ENCODE results near the gene ZFAND3. TPM values are rescaled to one million over a fixed set of nuclear protein-coding genes. Genes with fewer than 3 reads are reported as not detected.

The ZFAND3 gene
- total RNA-seq, 1 experiment from 2014 or later, result 47.2 TPM

- TF ChIP-seq SP1 (IDR thresholded peaks at IDR 0.05; ENCODE audit: low read depth), result no peak
- TF ChIP-seq YY1 (IDR thresholded peaks at IDR 0.05; ENCODE audit: extremely low read depth, insufficient replicate concordance, low read depth, low read length), result no peak
- no peak for TF ChIP-seq SRF (IDR thresholded peaks at IDR 0.05; ENCODE audit: low read depth)
- no peak for TF ChIP-seq ZBTB33 (IDR thresholded peaks at IDR 0.05; ENCODE audit: extremely low read depth, insufficient replicate concordance, low read length)
- TF ChIP-seq ATF3 (IDR thresholded peaks at IDR 0.05), result no peak
- no peak for TF ChIP-seq CEBPB (IDR thresholded peaks at IDR 0.05; ENCODE audit: low read depth)
- TF ChIP-seq RAD21 (IDR thresholded peaks at IDR 0.05; ENCODE audit: low read depth), result no peak
- no peak for TF ChIP-seq ZFX (IDR thresholded peaks at IDR 0.05)
- no peak for TF ChIP-seq SIN3A (IDR thresholded peaks at IDR 0.05; ENCODE audit: low read depth)
- no peak for TF ChIP-seq POLR2A (IDR thresholded peaks at IDR 0.05; ENCODE audit: borderline replicate concordance, extremely low read depth, insufficient read depth, insufficient read length)
- TF ChIP-seq ELF1 (IDR thresholded peaks at IDR 0.05; ENCODE audit: borderline replicate concordance, low read depth), result no peak
- TF ChIP-seq TCF7L2 (IDR thresholded peaks at IDR 0.05; ENCODE audit: borderline replicate concordance, extremely low read depth, insufficient read depth, insufficient read length), result no peak
- no peak for TF ChIP-seq CBX3 (IDR thresholded peaks at IDR 0.05; ENCODE audit: low read depth)
- no peak for TF ChIP-seq EZH2phosphoT487 (IDR thresholded peaks at IDR 0.05; ENCODE audit: borderline replicate concordance)
- TF ChIP-seq CTCF (IDR thresholded peaks at IDR 0.05 in 2 of 3, conservative IDR thresholded peaks at IDR 0.05 in 1 of 3; ENCODE audit: borderline replicate concordance in 1 of 3, insufficient read depth in 1 of 3, low read depth in 2 of 3, low read length in 2 of 3), result no peak
- TF ChIP-seq REST (IDR thresholded peaks at IDR 0.05; ENCODE audit: low read depth), result no peak
- no peak for TF ChIP-seq JUND (IDR thresholded peaks at IDR 0.05)
- no peak for TF ChIP-seq MAX (IDR thresholded peaks at IDR 0.05)
- TF ChIP-seq ZNF274 (IDR thresholded peaks at IDR 0.05; ENCODE audit: low read depth, low read length), result no peak
- DNase-seq (ENCODE audit: low read depth, low spot score) (no peak), ATAC-seq (no peak)
- Histone ChIP-seq H3K4me2 (ENCODE audit: low read length) (no peak overlapping the region), H3K9me2 (ENCODE audit: insufficient read depth) (no peaks in the 10 kb centered on the region), H3K79me2 (ENCODE audit: insufficient read depth, low read length) (peaks cover 96% of the 10 kb centered on the region), H3K9me3 (ENCODE audit: control insufficient read depth in 1 of 2, insufficient read depth in 1 of 2, low read depth in 1 of 2, low read length in 2 of 2) (no peaks in the 10 kb centered on the region), H3K4me1 (ENCODE audit: control insufficient read depth in 1 of 2, insufficient read depth in 2 of 2, low read length in 2 of 2) (no peaks in the 10 kb centered on the region), H3K4me3 (replicated peaks in 1 of 2; ENCODE audit: low read depth in 1 of 2, low read length in 2 of 2) (no peak overlapping the region), H3K27ac (ENCODE audit: low read depth, low read length) (no peak overlapping the region), H2AFZ (ENCODE audit: low read depth, low read length, poor library complexity, severe bottlenecking) (no peak overlapping the region), H4K20me1 (ENCODE audit: insufficient read depth) (no peaks in the 10 kb centered on the region; the same call in 1 of the 2 replicates), H3K9ac (ENCODE audit: low read length) (no peak overlapping the region), H3K36me3 (ENCODE audit: control insufficient read depth in 1 of 2, insufficient read depth in 2 of 2, low read length in 2 of 2) (no peaks in the 10 kb centered on the region), H3K27me3 (ENCODE audit: insufficient read depth, low read length) (no peaks in the 10 kb centered on the region)
- intact Hi-C loops (cut with micrococcal nuclease), result no loop called here
- ChIA-PET RAD21 (ENCODE audit: low non-redundant PET in 1 of 2, low total read pairs in 2 of 2, uncharacterized antibody in 2 of 2, unreplicated experiment in 2 of 2) (no interaction called here), CTCF (no interaction called here), POLR2A (interaction anchor here (1.8 kb wide), 1 partner anchor 9 kb away, joined by 6 read pairs; no protein-coding TSS in a partner anchor)
- BruUV-seq (replicated peaks), result no TSS peak
Measured at GRCh38 chr6:37826993-37827392, 7.5 kb downstream of the ZFAND3 start.
